ENCODE data around the gene SH2D1A. TPM values are rescaled to one million over a fixed set of nuclear protein-coding genes. Genes with fewer than 3 reads are reported as not detected.

SH2D1A gene
- total and polyA plus RNA-seq, 2 of the 13 experiments (the other 11 are each of a cell fraction or from before 2014, with no cell fraction given): not detected

DNA sequence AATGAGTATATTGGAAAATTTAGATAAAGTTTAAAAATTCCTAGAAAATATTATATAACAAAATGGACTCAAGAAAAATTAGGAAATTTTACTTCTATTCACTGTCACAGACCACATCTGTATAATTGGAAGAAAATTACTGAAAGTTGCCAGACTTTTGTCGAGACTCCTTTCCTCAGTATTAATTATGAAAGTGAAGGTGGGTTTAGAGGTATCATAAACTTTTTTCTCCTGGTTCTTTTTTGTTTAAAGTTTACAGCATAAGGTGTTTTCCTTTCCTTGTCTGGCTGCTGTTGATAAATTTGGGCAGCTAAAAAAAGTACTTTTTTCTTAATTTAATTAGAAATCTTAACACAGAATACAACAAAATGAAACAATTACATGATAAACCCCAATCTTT is 20.6 kb upstream of the SH2D1A start:
- H3K4me2 ChIP-seq (ENCODE audit: low read depth, low read length): no peak overlapping the region
- no peaks in the 10 kb centered on the region for H4K20me1 ChIP-seq (ENCODE audit: insufficient read depth, low read length)
- intact Hi-C loops (cut with micrococcal nuclease; ENCODE audit: unreplicated experiment) (no loop called here), in situ Hi-C loops (cut with HindIII; ENCODE audit: extremely low pct_ligation_motif_present, low pct_unique_long_range_greater_than_20kb) (no loop called here)
- no peaks in the 10 kb centered on the region for H3K79me2 ChIP-seq (ENCODE audit: insufficient read depth, low read length)
- no peak overlapping the region for H3K27ac ChIP-seq (ENCODE audit: extremely low read length, insufficient read depth, low read length)
- ChIA-PET POLR2A (no interaction called here), CTCF (ENCODE audit: low intra/inter-chr PET ratio, low total read pairs) (no interaction called here)
- H3K36me3 ChIP-seq (replicated peaks in 1 of 2; ENCODE audit: control insufficient read depth in 1 of 2, insufficient read depth in 2 of 2, low read length in 2 of 2): no peaks in the 10 kb centered on the region
- FAIRE-seq (no peak), ATAC-seq (no peak), DNase-seq (ENCODE audit: low spot score) (no peak)
- H3K4me3 ChIP-seq (replicated peaks in 1 of 3; ENCODE audit: insufficient read depth in 1 of 3, low read depth in 2 of 3, low read length in 3 of 3): no peak overlapping the region
- H2AFZ ChIP-seq (ENCODE audit: low read length): no peak overlapping the region
- TF ChIP-seq ZNF230 (CRISPR knock-in tag; IDR thresholded peaks at IDR 0.05) (no peak), SP4 (CRISPR knock-in tag; IDR thresholded peaks at IDR 0.05) (no peak), FOXO4 (CRISPR knock-in tag; conservative IDR thresholded peaks at IDR 0.05) (no peak), ZNF335 (CRISPR knock-in tag; IDR thresholded peaks at IDR 0.05) (no peak), NFATC3 (CRISPR knock-in tag; IDR thresholded peaks at IDR 0.05) (no peak), ZNF891 (CRISPR knock-in tag; IDR thresholded peaks at IDR 0.05) (no peak), FIP1L1 (IDR thresholded peaks at IDR 0.05; ENCODE audit: borderline replicate concordance, insufficient read depth, low read depth, low read length) (no peak), ZNF598 (CRISPR knock-in tag; IDR thresholded peaks at IDR 0.05; ENCODE audit: borderline replicate concordance) (no peak), BCL3 (CRISPR knock-in tag; IDR thresholded peaks at IDR 0.05) (no peak), SPEN (CRISPR knock-in tag; IDR thresholded peaks at IDR 0.05; ENCODE audit: low read depth) (no peak), ZNF503 (CRISPR knock-in tag; IDR thresholded peaks at IDR 0.05) (no peak)
- TF ChIP-seq, protein P1, sequence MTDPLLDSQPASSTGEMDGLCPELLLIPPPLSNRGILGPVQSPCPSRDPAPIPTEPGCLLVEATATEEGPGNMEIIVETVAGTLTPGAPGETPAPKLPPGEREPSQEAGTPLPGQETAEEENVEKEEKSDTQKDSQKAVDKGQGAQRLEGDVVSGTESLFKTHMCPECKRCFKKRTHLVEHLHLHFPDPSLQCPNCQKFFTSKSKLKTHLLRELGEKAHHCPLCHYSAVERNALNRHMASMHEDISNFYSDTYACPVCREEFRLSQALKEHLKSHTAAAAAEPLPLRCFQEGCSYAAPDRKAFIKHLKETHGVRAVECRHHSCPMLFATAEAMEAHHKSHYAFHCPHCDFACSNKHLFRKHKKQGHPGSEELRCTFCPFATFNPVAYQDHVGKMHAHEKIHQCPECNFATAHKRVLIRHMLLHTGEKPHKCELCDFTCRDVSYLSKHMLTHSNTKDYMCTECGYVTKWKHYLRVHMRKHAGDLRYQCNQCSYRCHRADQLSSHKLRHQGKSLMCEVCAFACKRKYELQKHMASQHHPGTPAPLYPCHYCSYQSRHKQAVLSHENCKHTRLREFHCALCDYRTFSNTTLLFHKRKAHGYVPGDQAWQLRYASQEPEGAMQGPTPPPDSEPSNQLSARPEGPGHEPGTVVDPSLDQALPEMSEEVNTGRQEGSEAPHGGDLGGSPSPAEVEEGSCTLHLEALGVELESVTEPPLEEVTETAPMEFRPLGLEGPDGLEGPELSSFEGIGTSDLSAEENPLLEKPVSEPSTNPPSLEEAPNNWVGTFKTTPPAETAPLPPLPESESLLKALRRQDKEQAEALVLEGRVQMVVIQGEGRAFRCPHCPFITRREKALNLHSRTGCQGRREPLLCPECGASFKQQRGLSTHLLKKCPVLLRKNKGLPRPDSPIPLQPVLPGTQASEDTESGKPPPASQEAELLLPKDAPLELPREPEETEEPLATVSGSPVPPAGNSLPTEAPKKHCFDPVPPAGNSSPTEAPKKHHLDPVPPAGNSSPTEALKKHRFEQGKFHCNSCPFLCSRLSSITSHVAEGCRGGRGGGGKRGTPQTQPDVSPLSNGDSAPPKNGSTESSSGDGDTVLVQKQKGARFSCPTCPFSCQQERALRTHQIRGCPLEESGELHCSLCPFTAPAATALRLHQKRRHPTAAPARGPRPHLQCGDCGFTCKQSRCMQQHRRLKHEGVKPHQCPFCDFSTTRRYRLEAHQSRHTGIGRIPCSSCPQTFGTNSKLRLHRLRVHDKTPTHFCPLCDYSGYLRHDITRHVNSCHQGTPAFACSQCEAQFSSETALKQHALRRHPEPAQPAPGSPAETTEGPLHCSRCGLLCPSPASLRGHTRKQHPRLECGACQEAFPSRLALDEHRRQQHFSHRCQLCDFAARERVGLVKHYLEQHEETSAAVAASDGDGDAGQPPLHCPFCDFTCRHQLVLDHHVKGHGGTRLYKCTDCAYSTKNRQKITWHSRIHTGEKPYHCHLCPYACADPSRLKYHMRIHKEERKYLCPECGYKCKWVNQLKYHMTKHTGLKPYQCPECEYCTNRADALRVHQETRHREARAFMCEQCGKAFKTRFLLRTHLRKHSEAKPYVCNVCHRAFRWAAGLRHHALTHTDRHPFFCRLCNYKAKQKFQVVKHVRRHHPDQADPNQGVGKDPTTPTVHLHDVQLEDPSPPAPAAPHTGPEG (CRISPR knock-in tag; IDR thresholded peaks at IDR 0.05): no peak
- BruUV-seq (replicated peaks): no TSS peak
- H3K27me3 ChIP-seq (ENCODE audit: control insufficient read depth in 1 of 2, insufficient read depth in 2 of 2, low read length in 2 of 2): no peaks in the 10 kb centered on the region
- no peak overlapping the region for H3K9ac ChIP-seq (ENCODE audit: insufficient read depth, low read depth, low read length)
- no peaks in the 10 kb centered on the region for H3K9me3 ChIP-seq (ENCODE audit: low read length)
- no peaks in the 10 kb centered on the region for H3K4me1 ChIP-seq (ENCODE audit: insufficient read depth, low read length)
- WGBS (ENCODE audit: low lambda C conversion rate): 0% methylated on average over 1 of the region's 1 CpG

Measured in HepG2 (cell line).